ENCODE data around the gene EDDM13. TPM values are rescaled to one million over a fixed set of nuclear protein-coding genes. Genes with fewer than 3 reads are reported as not detected.
"Not testable (repeated sequence)": the region's sequence is repeated elsewhere in the genome, so short reads cannot be mapped to it uniquely, and the experiment has no call there.

EDDM13 gene
- polyA plus RNA-seq, 2 of the 4 experiments (the other 2 are of a cell fraction) = not detected

- no peak for ATAC-seq
- H3K4me3 ChIP-seq = no peak overlapping the region
- peaks cover 5% of the 10 kb centered on the region; the same call in 1 of the 3 replicates for H3K9me3 ChIP-seq
- ChIA-PET POLR2A (no interaction called here), CTCF (no interaction called here)
- TF ChIP-seq CBX8 (IDR thresholded peaks at IDR 0.05) = no peak
- TF ChIP-seq NPAS2 (CRISPR knock-in tag; IDR thresholded peaks at IDR 0.05; ENCODE audit: borderline replicate concordance) = no peak
- TF ChIP-seq SMC3 (IDR thresholded peaks at IDR 0.05) = no peak
- no peak for TF ChIP-seq BHLHE40 (IDR thresholded peaks at IDR 0.05; ENCODE audit: low read depth, low read length)
- no peak for TF ChIP-seq TP53 (CRISPR knock-in tag; IDR thresholded peaks at IDR 0.05)
- no peak for TF ChIP-seq ELK1 (IDR thresholded peaks at IDR 0.05; ENCODE audit: low read depth, low read length)
- no peak for TF ChIP-seq EHMT2 (IDR thresholded peaks at IDR 0.05; ENCODE audit: low read depth)
- no peak for TF ChIP-seq MAX (IDR thresholded peaks at IDR 0.05)
- no peak for TF ChIP-seq CHD4 (IDR thresholded peaks at IDR 0.05; ENCODE audit: borderline replicate concordance)
- TF ChIP-seq ZSCAN20 (CRISPR knock-in tag; IDR thresholded peaks at IDR 0.05) = no peak
- no peak for TF ChIP-seq HOXB13 (CRISPR knock-in tag; IDR thresholded peaks at IDR 0.05; ENCODE audit: low read depth)
- TF ChIP-seq HDAC2 (IDR thresholded peaks at IDR 0.05) = no peak
- no peak for TF ChIP-seq RAD21 (conservative IDR thresholded peaks at IDR 0.05 in 1 of 2, IDR thresholded peaks at IDR 0.05 in 1 of 2)
- no peak for TF ChIP-seq E2F6 (IDR thresholded peaks at IDR 0.05; ENCODE audit: borderline replicate concordance, low read depth)
- no peak for TF ChIP-seq MAZ (IDR thresholded peaks at IDR 0.05; ENCODE audit: borderline replicate concordance, low read depth, low read length)
- TF ChIP-seq KDM1A (IDR thresholded peaks at IDR 0.05; ENCODE audit: low read depth) = no peak
- TF ChIP-seq NFE2L2 (conservative IDR thresholded peaks at IDR 0.05; ENCODE audit: low read length) = no peak
- no peak for TF ChIP-seq NR3C1 (IDR thresholded peaks at IDR 0.05)
- no peak for TF ChIP-seq ATOH8 (CRISPR knock-in tag; IDR thresholded peaks at IDR 0.05; ENCODE audit: low read depth)
- TF ChIP-seq ZNF302 (CRISPR knock-in tag; IDR thresholded peaks at IDR 0.05) = no peak
- DNase-seq (ENCODE audit: low read depth in 1 of 2, low spot score in 1 of 2) = no peak
- H3K27ac ChIP-seq = no peak overlapping the region
- no peak for FAIRE-seq
- H3K4me1 ChIP-seq = no peaks in the 10 kb centered on the region
- 90% methylated on average over 11 of the region's 11 CpGs for WGBS (ENCODE audit: missing lambda C conversion rate)
- H3K4me2 ChIP-seq = no peak overlapping the region
These were observed 33.5 kb downstream of the EDDM13 start for GRCh38 chr19:56306016-56306415.

GRCh38 chr19:56307062-56307461 is 34.5 kb downstream of the EDDM13 start:
- not testable (repeated sequence) for FAIRE-seq, ATAC-seq
- POLR2A ChIA-PET = interaction anchor here (0.7 kb wide), 1 partner anchor 653 kb away, joined by 3 read pairs; no protein-coding TSS in a partner anchor

GRCh38 chr19:56308792-56309191 is 36.2 kb downstream of the EDDM13 start:
- WGBS (ENCODE audit: missing lambda C conversion rate) = 80% methylated on average over 7 of the region's 7 CpGs
- Histone ChIP-seq H3K27ac (no peak overlapping the region), H3K4me3 (no peak overlapping the region), H3K4me2 (no peak overlapping the region), H3K4me1 (peaks cover 4% of the 10 kb centered on the region; the same call in 1 of the 3 replicates), H3K9me3 (peaks cover 5% of the 10 kb centered on the region; the same call in 1 of the 3 replicates)
- DNase-seq (ENCODE audit: low read depth in 1 of 2, low spot score in 1 of 2) (no peak), ATAC-seq (no peak), FAIRE-seq (no peak)
- CTCF ChIA-PET = no interaction called here
- POLR2A ChIA-PET = no interaction called here
- TF ChIP-seq CHD4 (IDR thresholded peaks at IDR 0.05; ENCODE audit: borderline replicate concordance) (no peak), ZNF302 (CRISPR knock-in tag; IDR thresholded peaks at IDR 0.05) (no peak), PHF8 (IDR thresholded peaks at IDR 0.05; ENCODE audit: borderline replicate concordance, low read depth) (no peak), CBX2 (IDR thresholded peaks at IDR 0.05; ENCODE audit: borderline replicate concordance, low read depth) (no peak), MAZ (IDR thresholded peaks at IDR 0.05; ENCODE audit: borderline replicate concordance, low read depth, low read length) (no peak), HOXA7 (CRISPR knock-in tag; IDR thresholded peaks at IDR 0.05) (no peak)

More at GRCh38 chr19:56307062-56307461, 34.5 kb downstream of the EDDM13 start:
- H3K9me3 ChIP-seq; H3K4me2 ChIP-seq; DNase-seq (ENCODE audit: low read depth in 1 of 2, low spot score in 1 of 2); H3K27ac ChIP-seq; H3K4me3 ChIP-seq; CTCF ChIA-PET; H3K4me1 ChIP-seq: not testable (repeated sequence)
- 96% methylated on average over 6 of the region's 6 CpGs for WGBS (ENCODE audit: missing lambda C conversion rate)

All from A549 (cell line).